Sigmoid colon (tissue), 7 donors: ENCODE measurements around the gene ADAM8. TPM values are rescaled to one million over a fixed set of nuclear protein-coding genes. Genes with fewer than 3 reads are reported as not detected.

ENCODE experiments used
- DNase-seq: peaks from one replicate; pipeline ENCODE4 v3.0.0-alpha.2; 2019
- H3K27ac ChIP-seq, 4 donors: fragments of 200-600 bp; sonication (generic); one replicate each; pipeline ENCODE4 v1.5.1; 2016 to 2019; ENCODE audit warnings: mild to moderate bottlenecking in 1 of 4
- H3K27me3 ChIP-seq, 3 donors: fragments of 200-600 bp; sonication (generic); one replicate each; pipeline ENCODE4 v1.5.1; 2019; ENCODE audit warnings: mild to moderate bottlenecking in 1 of 3
- H3K36me3 ChIP-seq, 4 donors: fragments of 200-600 bp; sonication (generic); one replicate each; pipeline ENCODE4 v1.5.1; 2016 to 2019
- H3K4me1 ChIP-seq, 4 donors: fragments of 200-600 bp; sonication (generic); one replicate each; pipeline ENCODE4 v1.5.1; 2017 to 2019
- H3K4me3 ChIP-seq, 4 donors: fragments of 200-600 bp; sonication (generic); one replicate each; pipeline ENCODE4 v1.5.1; 2017 to 2019; ENCODE audit warnings: mild to moderate bottlenecking in 2 of 4, moderate library complexity in 1 of 4
- H3K9me3 ChIP-seq, 4 donors: fragments of 200-600 bp in 3 of 4; sonication (generic) in 3 of 4; one replicate each; pipeline versions ENCODE4 v1.5.1 to v1.6.1; 2013 to 2019
- EP300 ChIP-seq, 4 donors: sonication (generic); formaldehyde crosslinking; IDR thresholded peaks; one replicate each; pipeline ENCODE4 v1.6.1; 2017; ENCODE audit warnings: antibody characterized with exemption in 4 of 4
- POLR2A ChIP-seq, 2 donors: fragments of 450-650 bp; IDR thresholded peaks; one replicate each; pipeline ENCODE4 v1.6.1; 2016; ENCODE audit warnings: antibody characterized with exemption in 2 of 2, mild to moderate bottlenecking in 2 of 2, moderate library complexity in 2 of 2
- POLR2AphosphoS5 ChIP-seq, 4 donors: sonication (generic); formaldehyde crosslinking; IDR thresholded peaks; one replicate each; pipeline ENCODE4 v1.6.1; 2017; ENCODE audit warnings: antibody characterized with exemption in 4 of 4
- WGBS, 2 donors: extraction: QIAGEN DNeasy Blood & Tissue Kit; methylation state at CpG; one replicate each; pipeline ENCODE4 v1.1.7; 2013; 5-methylcytosine and 5-hydroxymethylcytosine counted together
- intact Hi-C: fragments of 100-400 bp; cut with DNase I; formaldehyde crosslinking; loops from one replicate; pipeline ENCODE4 v1.15.1; 2023
- polyA plus RNA-seq, 3 donors: library from polyadenylated mRNA; stranded (reverse); fragments of 200-250 nt; gene quantifications; one replicate each; pipeline ENCODE4 v1.2.3, GENCODE V29; 2013
- total RNA-seq, 4 donors: library from RNA; depleted of rRNA; stranded (reverse); fragments of >200 nt; gene quantifications; one replicate each; pipeline ENCODE4 v1.1.0, GENCODE V29; 2016
- TF ChIP-seq, protein P1 (sequence below), 4 experiments: fragments of 450-650 bp in 3 of 4; fragments of 200-600 bp in 1 of 4; IDR thresholded peaks; one replicate each; pipeline ENCODE4 v1.5.1; 2016 to 2019; ENCODE audit warnings: antibody characterized with exemption in 4 of 4, mild to moderate bottlenecking in 3 of 4, moderate library complexity in 2 of 4
- donor health status: healthy with polysubstance abuse.
- donor health status: Bipolar disorder and iron deficiency.
- donor health status: healthy.

The ADAM8 gene
- total RNA-seq (1 to 10 TPM in 1 of 4 donors, under 1 TPM in 3; 0.36 to 7.6 (median 0.74) TPM), polyA plus RNA-seq (1 to 10 TPM; 1.2 to 8.9 (median 3.5) TPM)

DNA sequence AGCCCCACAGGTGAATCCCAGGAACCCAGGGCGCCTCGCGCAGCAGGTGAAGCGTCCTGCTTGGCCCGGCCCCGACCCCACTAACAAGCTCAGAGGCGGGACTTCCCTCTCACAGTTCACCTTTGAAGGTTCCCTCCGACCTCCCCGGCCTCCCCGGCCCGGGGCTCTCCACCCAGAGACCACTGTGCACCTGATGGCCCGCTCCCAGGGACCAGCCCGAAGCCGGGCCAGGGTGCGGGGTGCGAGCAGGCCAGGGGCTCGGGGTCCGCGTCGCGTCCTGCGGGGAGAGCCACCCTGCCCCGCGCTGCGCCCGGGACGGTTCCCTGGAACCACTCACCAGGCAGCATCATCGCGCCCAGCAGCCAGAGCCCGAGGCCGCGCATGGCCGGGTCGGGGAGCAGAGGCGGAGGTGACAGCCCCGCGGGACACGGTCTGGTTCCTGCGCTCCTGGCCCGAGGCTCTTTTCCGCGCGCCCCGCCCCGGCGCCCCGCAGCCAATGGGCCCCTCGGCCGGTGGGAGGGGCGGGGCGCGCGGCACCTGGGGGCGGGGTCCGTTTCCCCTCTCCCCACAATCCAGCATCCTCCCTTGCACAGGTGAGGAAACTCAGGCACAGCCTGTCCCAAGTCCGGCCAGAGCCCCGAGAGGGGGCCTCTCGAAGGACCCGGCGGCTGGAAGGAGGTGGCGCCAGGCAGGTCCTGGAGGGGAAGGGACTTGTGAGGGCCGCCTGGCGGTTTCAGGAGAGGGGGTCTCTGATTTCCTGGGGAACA, at the start of gene ADAM8:
Gene ADAM8 (minus strand): TSS at position 434 of the 767 bp plus-strand sequence. CDS start 51 bp downstream, at position 383.
- peaks cover 17 to 29% (median 17%) of the 10 kb centered on the region in 3 donors for H3K27me3 ChIP-seq
- intact Hi-C loops: no loop called here
- no peak within 1 kb of the TSS for H3K27ac ChIP-seq
- H3K9me3 ChIP-seq: no peaks in the 10 kb centered on the region
- DNase-seq: no peak
- peaks cover 0 to 30% (median 15%) of the 10 kb centered on the region in 4 donors for H3K36me3 ChIP-seq
- WGBS, 2 donors: 6 to 7% methylated on average over 63 of the region's 63 CpGs
- H3K4me3 ChIP-seq: peak within 1 kb of the TSS in 3 of 4 donors; percentile 5 to 29 (median 5)
- TF ChIP-seq, protein P1, sequence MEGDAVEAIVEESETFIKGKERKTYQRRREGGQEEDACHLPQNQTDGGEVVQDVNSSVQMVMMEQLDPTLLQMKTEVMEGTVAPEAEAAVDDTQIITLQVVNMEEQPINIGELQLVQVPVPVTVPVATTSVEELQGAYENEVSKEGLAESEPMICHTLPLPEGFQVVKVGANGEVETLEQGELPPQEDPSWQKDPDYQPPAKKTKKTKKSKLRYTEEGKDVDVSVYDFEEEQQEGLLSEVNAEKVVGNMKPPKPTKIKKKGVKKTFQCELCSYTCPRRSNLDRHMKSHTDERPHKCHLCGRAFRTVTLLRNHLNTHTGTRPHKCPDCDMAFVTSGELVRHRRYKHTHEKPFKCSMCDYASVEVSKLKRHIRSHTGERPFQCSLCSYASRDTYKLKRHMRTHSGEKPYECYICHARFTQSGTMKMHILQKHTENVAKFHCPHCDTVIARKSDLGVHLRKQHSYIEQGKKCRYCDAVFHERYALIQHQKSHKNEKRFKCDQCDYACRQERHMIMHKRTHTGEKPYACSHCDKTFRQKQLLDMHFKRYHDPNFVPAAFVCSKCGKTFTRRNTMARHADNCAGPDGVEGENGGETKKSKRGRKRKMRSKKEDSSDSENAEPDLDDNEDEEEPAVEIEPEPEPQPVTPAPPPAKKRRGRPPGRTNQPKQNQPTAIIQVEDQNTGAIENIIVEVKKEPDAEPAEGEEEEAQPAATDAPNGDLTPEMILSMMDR (IDR thresholded peaks at IDR 0.05): no peak
- TF ChIP-seq POLR2A (IDR thresholded peaks at IDR 0.05): no peak
- TF ChIP-seq POLR2AphosphoS5 (IDR thresholded peaks at IDR 0.05): no peak
- TF ChIP-seq EP300 (IDR thresholded peaks at IDR 0.05): no peak
- peaks cover 0 to 15% (median 10%) of the 10 kb centered on the region in 4 donors for H3K4me1 ChIP-seq

DNA sequence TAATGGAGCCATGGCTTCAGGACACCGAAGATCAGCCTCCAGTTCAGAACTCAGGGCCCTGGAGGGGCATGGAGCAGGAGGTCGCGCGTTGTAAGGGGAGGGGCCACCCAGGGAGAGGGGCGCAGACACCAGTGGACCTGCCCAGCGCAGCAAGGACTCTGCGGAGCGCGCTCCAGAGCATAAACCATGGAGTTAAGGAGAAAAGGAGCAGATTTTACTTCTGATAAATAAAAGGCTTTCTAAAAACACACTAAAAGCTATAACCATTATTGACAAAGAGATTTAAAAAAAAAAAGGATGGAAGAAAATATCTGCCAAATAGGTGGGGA, 49.5 kb upstream of the ADAM8 start:
- Histone ChIP-seq H3K36me3 (no peaks in the 10 kb centered on the region), H3K27me3 (peaks cover 38 to 78% (median 51%) of the 10 kb centered on the region in 3 donors), H3K9me3 (no peaks in the 10 kb centered on the region), H3K4me3 (peak overlapping the region in 3 of 4 donors; percentile 35 to 50 (median 48)), H3K27ac (no peak overlapping the region), H3K4me1 (peaks cover 0 to 31% (median 25%) of the 10 kb centered on the region in 4 donors)
- TF ChIP-seq POLR2AphosphoS5 (IDR thresholded peaks at IDR 0.05) (no peak), POLR2A (IDR thresholded peaks at IDR 0.05) (no peak), EP300 (IDR thresholded peaks at IDR 0.05) (no peak)
- TF ChIP-seq, protein P1 (IDR thresholded peaks at IDR 0.05): no peak
- no peak for DNase-seq
- intact Hi-C loops: loop anchor here (5.0 kb wide), 1 partner anchor 66 kb away; the partner anchor contains the start of gene MTG1
- WGBS, 2 donors: 36 to 38% methylated on average over 9 of the region's 9 CpGs

DNA sequence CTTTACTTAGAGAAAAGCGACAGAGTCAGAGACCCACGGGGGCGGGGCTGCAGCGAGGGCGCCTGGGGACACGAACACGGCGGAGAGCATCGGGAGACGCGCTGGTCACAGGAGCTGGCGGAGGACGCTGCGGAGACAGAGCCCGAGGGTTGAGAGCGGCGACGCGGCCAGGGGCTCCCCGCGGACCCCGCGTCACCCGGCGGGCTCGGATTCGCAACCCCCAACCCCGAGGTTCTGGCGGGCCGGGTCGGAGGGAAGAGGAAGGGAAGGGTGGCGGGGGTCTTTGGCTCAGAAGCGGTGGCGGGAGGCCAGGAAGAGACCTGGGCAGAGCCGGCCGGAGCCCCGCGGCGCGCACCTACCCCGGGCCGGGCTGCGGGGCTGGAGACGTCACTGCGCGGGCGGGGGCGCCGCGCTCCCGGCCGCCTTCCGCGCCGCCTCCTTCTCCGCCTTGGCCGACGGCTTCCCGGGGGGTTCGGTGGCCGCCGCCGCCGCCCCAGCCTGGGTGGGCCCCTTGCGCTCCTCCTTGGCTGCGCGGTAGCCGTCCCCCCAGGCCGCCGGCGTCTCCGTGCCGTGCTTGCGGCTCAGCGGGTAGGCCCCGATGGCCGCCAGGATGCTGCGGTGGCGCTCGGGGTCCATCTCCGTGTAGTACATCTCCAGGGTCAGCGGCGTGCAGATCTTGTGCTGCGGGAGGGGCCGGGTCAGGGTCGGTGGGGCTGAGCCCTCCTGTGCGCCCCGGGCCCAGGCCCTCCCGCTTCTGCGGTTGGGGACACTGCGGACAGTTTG, 49.0 kb upstream of the ADAM8 start:
- TF ChIP-seq POLR2A (IDR thresholded peaks at IDR 0.05) (no peak), POLR2AphosphoS5 (IDR thresholded peaks at IDR 0.05) (no peak), EP300 (IDR thresholded peaks at IDR 0.05) (no peak)
- TF ChIP-seq, protein P1 (IDR thresholded peaks at IDR 0.05): no peak
- peaks cover 0 to 31% (median 25%) of the 10 kb centered on the region in 4 donors for H3K4me1 ChIP-seq
- H3K27me3 ChIP-seq: peaks cover 38 to 78% (median 48%) of the 10 kb centered on the region in 3 donors
- H3K4me3 ChIP-seq: peak overlapping the region; percentile 15 to 50 (median 42)
- peak overlapping the region in 1 of 4 donors; percentile 4 for H3K27ac ChIP-seq
- H3K36me3 ChIP-seq: no peaks in the 10 kb centered on the region
- DNase-seq: no peak
- intact Hi-C loops: loop anchor here (5.0 kb wide), 1 partner anchor 67 kb away; the partner anchor contains the start of gene MTG1
- WGBS, 2 donors: 2% methylated on average over 91 of the region's 91 CpGs
- no peaks in the 10 kb centered on the region for H3K9me3 ChIP-seq

- intact Hi-C loops: loop anchor here (5.0 kb wide), 1 partner anchor 67 kb away; the partner anchor contains the start of gene MTG1
- no peak for DNase-seq
- peak overlapping the region in 2 of 4 donors; percentile 48 to 50 for H3K4me3 ChIP-seq
- TF ChIP-seq EP300 (IDR thresholded peaks at IDR 0.05) (no peak), POLR2A (IDR thresholded peaks at IDR 0.05) (no peak), POLR2AphosphoS5 (IDR thresholded peaks at IDR 0.05) (no peak)
- TF ChIP-seq, protein P1 (IDR thresholded peaks at IDR 0.05): no peak
- H3K36me3 ChIP-seq: no peaks in the 10 kb centered on the region
- no peaks in the 10 kb centered on the region for H3K9me3 ChIP-seq
- peak overlapping the region in 1 of 4 donors; percentile 4 for H3K27ac ChIP-seq
- WGBS, 2 donors: 15 to 27% methylated on average over 20 of the region's 20 CpGs
- H3K27me3 ChIP-seq: peaks cover 38 to 78% (median 50%) of the 10 kb centered on the region in 3 donors
- H3K4me1 ChIP-seq: peaks cover 0 to 29% (median 23%) of the 10 kb centered on the region in 4 donors
Observed at GRCh38 chr10:133324857-133325260, 48.2 kb upstream of the ADAM8 start.
